Central memory CD8-positive, alpha-beta T cell (primary cell): ENCODE data around the gene TEX50.
"Not testable (repeated sequence)": the region's sequence is repeated elsewhere in the genome, so short reads cannot be mapped to it uniquely, and the experiment has no call there.

ENCODE experiments used
- ATAC-seq: fragments of 150-1000 bp; cut with Tn5 transposase; replicated peaks from 2 replicates; pipeline ENCODE4 v1.10.0; 2022; ENCODE audit warnings: mild to moderate bottlenecking, moderate FRiP score, moderate number of reproducible peaks; ENCODE audit not compliant: poor library complexity, severe bottlenecking; ENCODE audit errors: extremely low read depth
- DNase-seq, 2 donors: peaks; one replicate each; pipeline ENCODE4 v3.0.0; 2021; ENCODE audit warnings: low spot score in 2 of 2
- H3K27ac Mint-ChIP-seq: one replicate; pipeline ENCODE4 v1.8.0; 2022; ENCODE audit warnings: low read depth, mild to moderate bottlenecking, moderate library complexity, mixed read lengths
- H3K27me3 Mint-ChIP-seq: one replicate; pipeline ENCODE4 v1.8.0; 2022; ENCODE audit warnings: mixed read lengths
- H3K36me3 Mint-ChIP-seq: one replicate; pipeline ENCODE4 v1.8.0; 2022; ENCODE audit warnings: mild to moderate bottlenecking, moderate library complexity, mixed read lengths; ENCODE audit not compliant: insufficient read depth
- H3K4me1 Mint-ChIP-seq: one replicate; pipeline ENCODE4 v1.8.0; 2022; ENCODE audit warnings: mixed read lengths
- H3K4me3 Mint-ChIP-seq: one replicate; pipeline ENCODE4 v1.8.0; 2022; ENCODE audit warnings: mild to moderate bottlenecking, moderate library complexity, mixed read lengths
- H3K9me3 Mint-ChIP-seq: one replicate; pipeline ENCODE4 v1.8.0; 2022; ENCODE audit warnings: mixed read lengths

TEX50 gene, protein sequence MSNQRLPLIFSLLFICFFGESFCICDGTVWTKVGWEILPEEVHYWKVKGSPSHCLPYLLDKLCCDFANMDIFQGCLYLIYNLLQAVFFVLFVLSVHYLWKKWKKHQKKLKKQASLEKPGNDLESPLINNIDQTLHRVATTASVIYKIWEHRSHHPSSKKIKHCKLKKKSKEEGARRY

GRCh38 chr1:173635116-173635515 lies at the start of gene TEX50:
Gene TEX50 (plus strand): TSS chr1:173635338. CDS start chr1:173635522, 184 bp downstream.
- H3K27me3 Mint-ChIP-seq: no peaks in the 10 kb centered on the region
- DNase-seq (no peak), ATAC-seq (no peak)
- no peak within 1 kb of the TSS for H3K27ac Mint-ChIP-seq
- peaks cover 2% of the 10 kb centered on the region for H3K36me3 Mint-ChIP-seq
- no peak within 1 kb of the TSS for H3K4me3 Mint-ChIP-seq
- H3K9me3 Mint-ChIP-seq: peaks cover 8% of the 10 kb centered on the region
- H3K4me1 Mint-ChIP-seq: no peaks in the 10 kb centered on the region

DNA sequence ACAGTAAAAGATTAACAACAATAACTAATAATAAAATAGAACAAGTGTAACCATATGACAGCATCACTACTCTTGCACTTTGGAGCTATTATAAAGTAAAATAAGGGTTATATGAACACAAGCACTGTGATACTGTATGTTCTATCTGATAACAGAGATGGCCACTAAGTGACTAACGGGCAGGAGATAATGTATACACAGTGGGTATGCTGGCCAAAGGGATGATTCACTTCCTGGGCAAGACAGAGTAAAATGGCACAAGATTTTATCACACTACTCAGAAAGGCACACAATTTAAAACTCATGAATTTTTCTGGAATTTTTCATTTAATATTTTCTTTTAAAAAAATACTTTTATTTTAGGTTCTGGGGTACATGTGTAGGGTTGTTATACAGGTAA lies 44.6 kb upstream of the TEX50 start:
- DNase-seq: no peak
- H3K4me1 Mint-ChIP-seq: peaks cover 7% of the 10 kb centered on the region

GRCh38 chr1:173591138-173591537 lies 44.0 kb upstream of the TEX50 start:
- DNase-seq, H3K4me1 Mint-ChIP-seq, H3K36me3 Mint-ChIP-seq, H3K9me3 Mint-ChIP-seq, H3K27me3 Mint-ChIP-seq, ATAC-seq, H3K27ac Mint-ChIP-seq, H3K4me3 Mint-ChIP-seq: not testable (repeated sequence)

More for the DNA sequence above, 44.6 kb upstream of the TEX50 start:
- no peaks in the 10 kb centered on the region for H3K27me3 Mint-ChIP-seq
- H3K9me3 Mint-ChIP-seq: no peaks in the 10 kb centered on the region
- no peaks in the 10 kb centered on the region for H3K36me3 Mint-ChIP-seq
- H3K4me3 Mint-ChIP-seq: no peak overlapping the region
- no peak for ATAC-seq
- no peak overlapping the region for H3K27ac Mint-ChIP-seq

GRCh38 chr1:173596097-173596825 lies 38.9 kb upstream of the TEX50 start:
- no peak for DNase-seq
- H3K36me3 Mint-ChIP-seq: no peaks in the 10 kb centered on the region
- no peak overlapping the region for H3K4me3 Mint-ChIP-seq
- no peak for ATAC-seq
- H3K9me3 Mint-ChIP-seq: no peaks in the 10 kb centered on the region
- no peaks in the 10 kb centered on the region for H3K27me3 Mint-ChIP-seq
- no peak overlapping the region for H3K27ac Mint-ChIP-seq
- H3K4me1 Mint-ChIP-seq: peaks cover 9% of the 10 kb centered on the region

- ATAC-seq (no peak), DNase-seq (no peak)
- Mint-ChIP-seq H3K9me3 (no peaks in the 10 kb centered on the region), H3K4me1 (peaks cover 10% of the 10 kb centered on the region), H3K36me3 (no peaks in the 10 kb centered on the region), H3K4me3 (peak overlapping the region; percentile 30), H3K27ac (peak overlapping the region; percentile 34), H3K27me3 (no peaks in the 10 kb centered on the region)
Measured at GRCh38 chr1:173601588-173601987, 33.5 kb upstream of the TEX50 start.

- no peak for DNase-seq
- no peak within 1 kb of the TSS for H3K27ac Mint-ChIP-seq
Measured at GRCh38 chr1:173603056-173603591, 32.0 kb upstream of the TEX50 start, which contains the start of gene SLC9C2. Gene SLC9C2 (minus strand): TSS chr1:173603072. CDS start chr1:173601776, 1,296 bp downstream.

GRCh38 chr1:173608503-173609216 lies 26.5 kb upstream of the TEX50 start:
- no peaks in the 10 kb centered on the region for H3K36me3 Mint-ChIP-seq
- peaks cover 6% of the 10 kb centered on the region for H3K27me3 Mint-ChIP-seq
- no peaks in the 10 kb centered on the region for H3K4me1 Mint-ChIP-seq
- ATAC-seq: no peak
- no peak overlapping the region for H3K4me3 Mint-ChIP-seq
- no peaks in the 10 kb centered on the region for H3K9me3 Mint-ChIP-seq
- DNase-seq: no peak
- no peak overlapping the region for H3K27ac Mint-ChIP-seq

More at GRCh38 chr1:173603056-173603591, 32.0 kb upstream of the TEX50 start, which contains the start of gene SLC9C2:
- Mint-ChIP-seq H3K4me1 (peaks cover 10% of the 10 kb centered on the region), H3K9me3 (no peaks in the 10 kb centered on the region), H3K27me3 (peaks cover 6% of the 10 kb centered on the region), H3K36me3 (no peaks in the 10 kb centered on the region), H3K4me3 (no peak within 1 kb of the TSS)
- ATAC-seq: no peak

- not testable (repeated sequence) for H3K27me3 Mint-ChIP-seq, DNase-seq, H3K36me3 Mint-ChIP-seq, H3K4me3 Mint-ChIP-seq, H3K27ac Mint-ChIP-seq, H3K9me3 Mint-ChIP-seq, ATAC-seq
- peaks cover 12% of the 10 kb centered on the region for H3K4me1 Mint-ChIP-seq
Measured at GRCh38 chr1:173613086-173613485, 22.1 kb upstream of the TEX50 start.

- no peak for DNase-seq
- no peaks in the 10 kb centered on the region for H3K36me3 Mint-ChIP-seq
- H3K9me3 Mint-ChIP-seq: peaks cover 24% of the 10 kb centered on the region
- H3K4me1 Mint-ChIP-seq: peaks cover 12% of the 10 kb centered on the region
- peaks cover 39% of the 10 kb centered on the region for H3K27me3 Mint-ChIP-seq
- H3K4me3 Mint-ChIP-seq: no peak overlapping the region
- H3K27ac Mint-ChIP-seq: no peak overlapping the region
- peak; percentile 52 for ATAC-seq
Measured at GRCh38 chr1:173616859-173617258, 18.3 kb upstream of the TEX50 start.

- no peaks in the 10 kb centered on the region for H3K9me3 Mint-ChIP-seq
- H3K4me3 Mint-ChIP-seq: no peak overlapping the region
- H3K27me3 Mint-ChIP-seq: no peaks in the 10 kb centered on the region
- DNase-seq: no peak
- no peak for ATAC-seq
- no peaks in the 10 kb centered on the region for H3K4me1 Mint-ChIP-seq
- no peak overlapping the region for H3K27ac Mint-ChIP-seq
- no peaks in the 10 kb centered on the region for H3K36me3 Mint-ChIP-seq
Measured at GRCh38 chr1:173627269-173627668, 7.9 kb upstream of the TEX50 start.

DNA sequence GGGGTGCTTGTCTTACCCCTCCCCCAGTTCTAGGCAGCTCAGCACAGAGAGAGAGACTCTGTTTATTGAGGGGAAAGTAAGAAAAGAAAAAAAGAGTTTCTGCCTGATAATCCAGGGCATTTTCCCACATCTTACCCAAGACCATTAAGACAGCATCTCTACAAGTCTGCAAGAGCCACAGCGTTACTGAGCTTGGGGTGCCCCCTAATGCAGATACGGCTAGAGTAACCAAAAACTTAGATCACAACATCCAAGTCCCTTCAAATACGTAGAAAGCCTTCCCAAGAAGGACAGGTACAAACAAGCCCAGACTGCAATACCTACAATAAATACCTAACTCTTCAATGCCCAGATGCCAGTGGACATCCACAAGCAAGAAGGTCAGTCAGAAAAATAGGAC lies 6.2 kb upstream of the TEX50 start:
- H3K4me1 Mint-ChIP-seq: no peaks in the 10 kb centered on the region
- H3K4me3 Mint-ChIP-seq: no peak overlapping the region
- no peaks in the 10 kb centered on the region for H3K9me3 Mint-ChIP-seq
- H3K27me3 Mint-ChIP-seq: no peaks in the 10 kb centered on the region
- no peak overlapping the region for H3K27ac Mint-ChIP-seq
- ATAC-seq (no peak), DNase-seq (no peak)
- H3K36me3 Mint-ChIP-seq: no peaks in the 10 kb centered on the region

DNA sequence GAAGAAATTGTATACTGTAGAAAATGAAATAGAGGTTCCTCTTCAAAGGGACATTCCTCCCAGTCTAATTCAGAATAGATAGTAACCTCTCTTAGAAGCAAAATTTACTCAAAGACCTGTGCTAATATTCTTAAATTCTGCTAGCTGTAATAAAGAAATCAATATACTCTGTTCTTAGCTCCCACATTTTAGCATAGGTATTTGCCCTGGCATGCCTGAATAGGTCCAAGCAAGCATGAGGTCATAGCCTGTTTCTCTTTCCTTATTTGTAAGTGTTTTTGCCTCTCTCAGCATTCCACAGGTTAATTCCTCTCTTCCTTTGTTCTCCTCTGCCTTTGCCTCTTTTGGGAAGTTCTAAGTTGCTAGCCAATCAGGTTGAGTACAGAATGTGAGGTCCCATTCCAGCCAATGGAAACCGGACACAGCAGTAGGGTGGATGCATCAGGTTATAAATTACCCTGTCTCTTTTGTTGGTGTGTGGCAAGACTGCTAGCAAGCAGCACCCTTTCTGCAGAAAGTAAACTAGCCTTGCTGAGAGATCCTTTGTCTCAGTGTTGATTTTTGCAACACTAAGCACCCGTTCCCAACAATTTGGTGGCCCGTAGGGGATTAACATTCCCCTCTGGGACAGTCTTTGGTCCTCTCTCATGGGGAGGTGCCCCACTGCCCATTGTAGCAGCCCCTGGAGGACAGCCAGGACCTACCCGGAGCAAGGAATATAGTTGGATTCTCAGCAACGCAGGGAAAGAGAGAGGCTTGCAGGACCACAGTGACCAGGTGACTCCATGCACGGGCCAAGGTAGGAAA lies 2.3 kb downstream of the TEX50 start:
- not testable (repeated sequence) for H3K4me3 Mint-ChIP-seq, H3K4me1 Mint-ChIP-seq, H3K36me3 Mint-ChIP-seq, H3K27me3 Mint-ChIP-seq, H3K27ac Mint-ChIP-seq, H3K9me3 Mint-ChIP-seq, ATAC-seq, DNase-seq
